ENCODE measurements around the gene REEP6. TPM values are rescaled to one million over a fixed set of nuclear protein-coding genes. Genes with fewer than 3 reads are reported as not detected.

Gene REEP6
- total and polyA plus RNA-seq, 4 donors, result 16.4 to 449 (median 201) TPM

DNA sequence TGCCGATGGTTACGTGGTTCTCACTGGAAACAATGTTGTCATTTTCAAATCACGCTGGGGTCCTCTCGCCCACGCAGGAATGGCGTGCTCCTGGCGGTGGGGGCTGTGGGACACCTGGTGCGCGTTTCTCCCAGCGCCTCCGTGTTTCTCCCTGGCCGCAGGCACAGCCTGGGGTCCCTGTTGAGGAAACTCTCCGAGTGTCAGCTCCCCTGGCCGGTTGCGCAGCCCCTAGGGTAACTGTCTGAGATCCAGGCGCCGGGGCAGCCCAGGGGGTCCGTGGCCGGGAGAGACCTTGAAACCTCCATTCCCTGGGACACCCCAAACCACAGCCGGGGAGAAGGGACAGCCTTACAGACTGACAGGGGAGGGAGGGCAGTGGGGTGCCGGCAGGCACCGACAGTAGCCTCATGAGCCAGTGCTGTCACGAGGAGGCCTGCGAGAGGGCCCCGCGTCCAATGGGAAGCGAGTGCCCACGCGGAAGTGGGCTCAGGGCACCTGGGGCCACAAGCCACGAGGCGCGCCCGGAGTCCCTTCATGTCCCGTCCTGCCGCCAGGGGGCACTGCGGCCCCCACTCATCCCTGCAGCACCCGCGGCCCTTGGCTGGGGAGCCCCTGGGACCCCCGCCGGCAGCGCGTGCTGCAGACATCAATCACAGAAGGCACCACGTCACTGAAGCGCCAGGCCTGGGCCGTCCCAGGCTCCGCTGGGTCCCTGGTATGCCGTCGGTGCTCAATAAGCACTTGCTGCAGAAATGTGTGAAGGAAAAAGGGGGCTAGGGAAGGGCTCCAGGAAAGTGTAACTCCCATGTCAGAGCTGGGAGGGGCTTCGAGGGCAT is 12.3 kb downstream of the REEP6 start (continued):
- TF ChIP-seq, protein P1, sequence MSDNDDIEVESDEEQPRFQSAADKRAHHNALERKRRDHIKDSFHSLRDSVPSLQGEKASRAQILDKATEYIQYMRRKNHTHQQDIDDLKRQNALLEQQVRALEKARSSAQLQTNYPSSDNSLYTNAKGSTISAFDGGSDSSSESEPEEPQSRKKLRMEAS (IDR thresholded peaks at IDR 0.05), result no peak
- no peak for TF ChIP-seq EGR1 (IDR thresholded peaks at IDR 0.05; ENCODE audit: low read depth in 2 of 2)

DNA sequence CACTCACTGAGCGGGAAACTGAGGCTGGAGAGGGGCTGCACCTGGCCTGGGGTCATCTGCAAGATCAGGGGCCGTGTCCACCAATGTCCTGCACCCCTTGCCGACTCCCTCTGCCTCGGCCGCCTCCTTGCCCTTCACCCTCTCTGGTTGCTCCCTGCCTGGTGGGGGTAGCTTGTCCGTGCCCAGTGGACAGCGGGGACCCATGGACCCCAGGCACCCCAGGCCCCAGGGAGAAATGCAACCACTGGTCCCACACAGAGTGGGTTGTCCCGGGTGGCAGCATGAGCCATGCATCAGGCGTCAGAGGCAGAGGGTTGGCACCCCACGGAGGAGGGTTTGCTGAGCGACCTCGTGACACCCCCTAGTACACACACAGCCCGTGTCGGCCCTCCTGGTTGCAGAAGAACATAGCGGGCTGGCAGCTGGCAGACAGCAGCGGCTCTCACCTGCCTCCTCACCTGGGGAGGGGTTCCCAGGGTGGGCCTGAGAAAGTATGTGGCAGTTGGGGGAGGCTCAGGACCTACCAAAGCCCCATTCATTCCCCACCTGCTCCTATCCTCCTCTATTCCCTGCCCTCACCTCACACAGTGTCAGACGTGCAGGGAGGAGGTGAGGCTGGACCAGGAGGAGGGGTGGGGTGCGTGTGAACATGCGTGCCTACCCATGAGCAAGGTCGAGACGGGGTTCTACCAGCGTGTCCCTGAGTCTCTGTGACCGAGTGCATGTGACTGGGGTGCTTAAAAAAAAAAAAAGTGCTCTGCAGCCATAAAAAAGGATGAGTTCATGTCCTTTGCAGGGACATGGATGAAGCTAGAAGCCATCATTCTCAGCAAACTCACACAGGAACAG is 13.2 kb downstream of the REEP6 start:
- no peak overlapping the region for H3K4me3 ChIP-seq (ENCODE audit: low read depth in 1 of 3, low read length in 3 of 3)
- H3K27ac ChIP-seq (ENCODE audit: low read depth in 1 of 2, low read length in 2 of 2), result no peak overlapping the region
- DNase-seq (ENCODE audit: low spot score), result no peak
- peaks cover 6 to 26% (median 14%) of the 10 kb centered on the region in 4 donors for H3K4me1 ChIP-seq (ENCODE audit: control insufficient read depth in 4 of 4, insufficient read depth in 4 of 4, low read length in 3 of 4)
- 71% methylated on average over 23 of the region's 23 CpGs for WGBS
- H3K27me3 ChIP-seq (ENCODE audit: control insufficient read depth in 4 of 4, insufficient read depth in 4 of 4, low read length in 3 of 4), result no peaks in the 10 kb centered on the region
- H3K9me3 ChIP-seq (ENCODE audit: control insufficient read depth in 4 of 4, low read length in 3 of 4), result no peaks in the 10 kb centered on the region
- no peaks in the 10 kb centered on the region for H3K36me3 ChIP-seq (ENCODE audit: control insufficient read depth in 4 of 4, insufficient read depth in 3 of 4, low read depth in 1 of 4, low read length in 3 of 4)
- TF ChIP-seq, protein P2, sequence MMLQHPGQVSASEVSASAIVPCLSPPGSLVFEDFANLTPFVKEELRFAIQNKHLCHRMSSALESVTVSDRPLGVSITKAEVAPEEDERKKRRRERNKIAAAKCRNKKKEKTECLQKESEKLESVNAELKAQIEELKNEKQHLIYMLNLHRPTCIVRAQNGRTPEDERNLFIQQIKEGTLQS (IDR thresholded peaks at IDR 0.05), result no peak
- TF ChIP-seq, protein P3, sequence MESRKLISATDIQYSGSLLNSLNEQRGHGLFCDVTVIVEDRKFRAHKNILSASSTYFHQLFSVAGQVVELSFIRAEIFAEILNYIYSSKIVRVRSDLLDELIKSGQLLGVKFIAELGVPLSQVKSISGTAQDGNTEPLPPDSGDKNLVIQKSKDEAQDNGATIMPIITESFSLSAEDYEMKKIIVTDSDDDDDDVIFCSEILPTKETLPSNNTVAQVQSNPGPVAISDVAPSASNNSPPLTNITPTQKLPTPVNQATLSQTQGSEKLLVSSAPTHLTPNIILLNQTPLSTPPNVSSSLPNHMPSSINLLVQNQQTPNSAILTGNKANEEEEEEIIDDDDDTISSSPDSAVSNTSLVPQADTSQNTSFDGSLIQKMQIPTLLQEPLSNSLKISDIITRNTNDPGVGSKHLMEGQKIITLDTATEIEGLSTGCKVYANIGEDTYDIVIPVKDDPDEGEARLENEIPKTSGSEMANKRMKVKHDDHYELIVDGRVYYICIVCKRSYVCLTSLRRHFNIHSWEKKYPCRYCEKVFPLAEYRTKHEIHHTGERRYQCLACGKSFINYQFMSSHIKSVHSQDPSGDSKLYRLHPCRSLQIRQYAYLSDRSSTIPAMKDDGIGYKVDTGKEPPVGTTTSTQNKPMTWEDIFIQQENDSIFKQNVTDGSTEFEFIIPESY (IDR thresholded peaks at IDR 0.05), result no peak
- TF ChIP-seq FOXA2 (IDR thresholded peaks at IDR 0.05), result no peak
- no peak for TF ChIP-seq NR2F2 (IDR thresholded peaks at IDR 0.05)
- TF ChIP-seq, protein P4, sequence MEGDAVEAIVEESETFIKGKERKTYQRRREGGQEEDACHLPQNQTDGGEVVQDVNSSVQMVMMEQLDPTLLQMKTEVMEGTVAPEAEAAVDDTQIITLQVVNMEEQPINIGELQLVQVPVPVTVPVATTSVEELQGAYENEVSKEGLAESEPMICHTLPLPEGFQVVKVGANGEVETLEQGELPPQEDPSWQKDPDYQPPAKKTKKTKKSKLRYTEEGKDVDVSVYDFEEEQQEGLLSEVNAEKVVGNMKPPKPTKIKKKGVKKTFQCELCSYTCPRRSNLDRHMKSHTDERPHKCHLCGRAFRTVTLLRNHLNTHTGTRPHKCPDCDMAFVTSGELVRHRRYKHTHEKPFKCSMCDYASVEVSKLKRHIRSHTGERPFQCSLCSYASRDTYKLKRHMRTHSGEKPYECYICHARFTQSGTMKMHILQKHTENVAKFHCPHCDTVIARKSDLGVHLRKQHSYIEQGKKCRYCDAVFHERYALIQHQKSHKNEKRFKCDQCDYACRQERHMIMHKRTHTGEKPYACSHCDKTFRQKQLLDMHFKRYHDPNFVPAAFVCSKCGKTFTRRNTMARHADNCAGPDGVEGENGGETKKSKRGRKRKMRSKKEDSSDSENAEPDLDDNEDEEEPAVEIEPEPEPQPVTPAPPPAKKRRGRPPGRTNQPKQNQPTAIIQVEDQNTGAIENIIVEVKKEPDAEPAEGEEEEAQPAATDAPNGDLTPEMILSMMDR (IDR thresholded peaks at IDR 0.05; ENCODE audit: low read depth, low read length, missing input control), result no peak
- no peak for TF ChIP-seq HNF4A (conservative IDR thresholded peaks at IDR 0.05)
- TF ChIP-seq HNF4G (IDR thresholded peaks at IDR 0.05), result no peak
- TF ChIP-seq, protein P5, sequence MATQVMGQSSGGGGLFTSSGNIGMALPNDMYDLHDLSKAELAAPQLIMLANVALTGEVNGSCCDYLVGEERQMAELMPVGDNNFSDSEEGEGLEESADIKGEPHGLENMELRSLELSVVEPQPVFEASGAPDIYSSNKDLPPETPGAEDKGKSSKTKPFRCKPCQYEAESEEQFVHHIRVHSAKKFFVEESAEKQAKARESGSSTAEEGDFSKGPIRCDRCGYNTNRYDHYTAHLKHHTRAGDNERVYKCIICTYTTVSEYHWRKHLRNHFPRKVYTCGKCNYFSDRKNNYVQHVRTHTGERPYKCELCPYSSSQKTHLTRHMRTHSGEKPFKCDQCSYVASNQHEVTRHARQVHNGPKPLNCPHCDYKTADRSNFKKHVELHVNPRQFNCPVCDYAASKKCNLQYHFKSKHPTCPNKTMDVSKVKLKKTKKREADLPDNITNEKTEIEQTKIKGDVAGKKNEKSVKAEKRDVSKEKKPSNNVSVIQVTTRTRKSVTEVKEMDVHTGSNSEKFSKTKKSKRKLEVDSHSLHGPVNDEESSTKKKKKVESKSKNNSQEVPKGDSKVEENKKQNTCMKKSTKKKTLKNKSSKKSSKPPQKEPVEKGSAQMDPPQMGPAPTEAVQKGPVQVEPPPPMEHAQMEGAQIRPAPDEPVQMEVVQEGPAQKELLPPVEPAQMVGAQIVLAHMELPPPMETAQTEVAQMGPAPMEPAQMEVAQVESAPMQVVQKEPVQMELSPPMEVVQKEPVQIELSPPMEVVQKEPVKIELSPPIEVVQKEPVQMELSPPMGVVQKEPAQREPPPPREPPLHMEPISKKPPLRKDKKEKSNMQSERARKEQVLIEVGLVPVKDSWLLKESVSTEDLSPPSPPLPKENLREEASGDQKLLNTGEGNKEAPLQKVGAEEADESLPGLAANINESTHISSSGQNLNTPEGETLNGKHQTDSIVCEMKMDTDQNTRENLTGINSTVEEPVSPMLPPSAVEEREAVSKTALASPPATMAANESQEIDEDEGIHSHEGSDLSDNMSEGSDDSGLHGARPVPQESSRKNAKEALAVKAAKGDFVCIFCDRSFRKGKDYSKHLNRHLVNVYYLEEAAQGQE (IDR thresholded peaks at IDR 0.05), result no peak
- TF ChIP-seq YY1 (IDR thresholded peaks at IDR 0.05), result no peak
- TF ChIP-seq TAF1 (conservative IDR thresholded peaks at IDR 0.05), result no peak
- TF ChIP-seq RXRA (IDR thresholded peaks at IDR 0.05), result no peak
- TF ChIP-seq JUND (IDR thresholded peaks at IDR 0.05), result no peak
- no peak for TF ChIP-seq GABPA (IDR thresholded peaks at IDR 0.05 in 1 of 2, conservative IDR thresholded peaks at IDR 0.05 in 1 of 2)
- TF ChIP-seq FOXA1 (IDR thresholded peaks at IDR 0.05), result no peak
- no peak for TF ChIP-seq EGR1 (IDR thresholded peaks at IDR 0.05; ENCODE audit: low read depth in 2 of 2)
- no peak for TF ChIP-seq SP1 (IDR thresholded peaks at IDR 0.05)
- TF ChIP-seq RAD21 (IDR thresholded peaks at IDR 0.05), result no peak
- TF ChIP-seq, protein P1 (IDR thresholded peaks at IDR 0.05), result no peak
- H3K9ac ChIP-seq (ENCODE audit: low read depth in 1 of 2, low read length in 2 of 2), result no peak overlapping the region
